SH-SY5Y (cell line): ENCODE measurements around the gene TUB.

Source experiments
- GATA2 ChIP-seq: IDR thresholded peaks from 2 replicates; pipeline ENCODE4 v1.6.1; 2011; ENCODE audit warnings: mild to moderate bottlenecking, low read depth, low read length
- GATA3 ChIP-seq: IDR thresholded peaks from 2 replicates; pipeline ENCODE4 v1.6.1; 2011; ENCODE audit warnings: low read depth, mild to moderate bottlenecking, low read length, moderate library complexity

- TF ChIP-seq GATA3 (no peak), GATA2 (no peak)
Observed at GRCh38 chr11:8095371-8095770, 14.4 kb downstream of the TUB start.
